ENCODE measurements around the gene PARD3B. TPM values are rescaled to one million over a fixed set of nuclear protein-coding genes. Genes with fewer than 3 reads are reported as not detected.

PARD3B gene
- total and polyA plus RNA-seq, 2 of the 8 experiments (the other 6 are each of a cell fraction or from before 2014, with no cell fraction given): 1.2 to 5.7 TPM

DNA sequence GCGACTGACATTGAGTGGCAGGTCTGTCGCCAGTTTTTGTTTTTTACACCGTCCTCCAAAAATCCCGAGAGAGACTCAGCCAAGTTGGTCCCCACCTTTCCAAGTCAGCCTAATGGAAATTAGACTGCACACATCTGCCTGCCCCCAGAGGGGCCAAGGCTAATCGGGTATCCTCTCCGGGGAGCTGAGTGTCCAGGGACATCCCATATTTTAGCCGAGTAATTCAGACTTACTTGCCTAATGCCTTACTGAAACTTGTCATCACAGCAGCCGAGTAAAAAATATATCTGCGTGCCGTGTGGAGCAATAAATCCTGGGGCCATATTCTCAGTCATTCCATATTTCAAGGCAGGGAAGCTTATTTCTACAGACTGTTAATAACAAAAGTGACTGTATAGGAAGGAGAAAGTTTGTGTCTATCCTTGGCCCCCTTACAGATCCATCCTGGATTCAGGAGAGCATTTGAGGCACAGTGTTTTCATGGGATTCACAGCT, 1098.2 kb downstream of the PARD3B start (continued):
- no peak for TF ChIP-seq EZH2 (IDR thresholded peaks at IDR 0.05; ENCODE audit: low read depth, low read length, severe bottlenecking)
- no peak for TF ChIP-seq CHD2 (IDR thresholded peaks at IDR 0.05; ENCODE audit: low read length)
- no peak for TF ChIP-seq RAD21 (IDR thresholded peaks at IDR 0.05 in 1 of 2, conservative IDR thresholded peaks at IDR 0.05 in 1 of 2; ENCODE audit: low read depth in 2 of 2, low read length in 2 of 2)
- no peak for TF ChIP-seq EGR1 (IDR thresholded peaks at IDR 0.05; ENCODE audit: borderline replicate concordance, low read depth, low read length)
- no peak for TF ChIP-seq CBX8 (IDR thresholded peaks at IDR 0.05; ENCODE audit: borderline replicate concordance, low read depth, low read length)
- no peak for TF ChIP-seq KDM5A (IDR thresholded peaks at IDR 0.05; ENCODE audit: low read length)
- no peak for TF ChIP-seq TBP (IDR thresholded peaks at IDR 0.05; ENCODE audit: low read depth, low read length)

All from H1 (cell line).